Prostate gland (tissue), 2 donors: Measurements from ENCODE around the gene HOXA3. TPM values are rescaled to one million over a fixed set of nuclear protein-coding genes. Genes with fewer than 3 reads are reported as not detected.

Experiments used
- DNase-seq: peaks from one replicate; pipeline ENCODE4 v3.0.0-alpha.2; 2019; ENCODE audit warnings: low spot score
- H3K27ac ChIP-seq, 2 donors: fragments of 200-600 bp; sonication (generic); 2 replicates each; pipeline ENCODE4 v1.5.1; 2017 to 2019
- H3K27me3 ChIP-seq: fragments of 200-600 bp; sonication (generic); replicated peaks from 2 replicates; pipeline ENCODE4 v1.5.1; 2019; ENCODE audit not compliant: insufficient read depth
- H3K36me3 ChIP-seq, 2 donors: fragments of 200-600 bp; sonication (generic); 1 replicate in 1 of 2; 2 replicates in 1 of 2; pipeline versions ENCODE4 v1.5.1 to v1.8.1; 2017 to 2019
- H3K4me1 ChIP-seq: fragments of 200-600 bp; sonication (generic); replicated peaks from 2 replicates; pipeline ENCODE4 v1.5.1; 2019
- H3K4me3 ChIP-seq, 2 donors: fragments of 200-600 bp; sonication (generic); 2 replicates each; pipeline ENCODE4 v1.5.1; 2017 to 2019
- H3K9me3 ChIP-seq: fragments of 200-600 bp; sonication (generic); 2 replicates; pipeline ENCODE4 v1.5.1; 2017
- CTCF ChIP-seq, 4 experiments: fragments of 200-600 bp in 2 of 4; fragments of 450-650 bp in 2 of 4; sonication (generic) in 2 of 4; IDR thresholded peaks; 1 replicate in 3 of 4; 2 replicates in 1 of 4; pipeline ENCODE4 v1.5.1; 2016 to 2019; ENCODE audit warnings: antibody characterized with exemption in 4 of 4, mild to moderate bottlenecking in 2 of 4, moderate library complexity in 2 of 4
- POLR2A ChIP-seq: fragments of 450-650 bp; IDR thresholded peaks from one replicate; pipeline ENCODE4 v1.6.1; 2016; ENCODE audit warnings: antibody characterized with exemption, mild to moderate bottlenecking
- POLR2AphosphoS5 ChIP-seq: sonication (generic); formaldehyde crosslinking; IDR thresholded peaks from one replicate; pipeline ENCODE4 v1.6.1; 2017; ENCODE audit warnings: antibody characterized with exemption
- WGBS: methylation state at CpG from one replicate; pipeline ENCODE4 v1.1.5; 2018; 5-methylcytosine and 5-hydroxymethylcytosine counted together
- intact Hi-C: fragments of 100-400 bp; cut with DNase I; formaldehyde crosslinking; loops from one replicate; pipeline ENCODE4 v1.14.2; 2022
- total RNA-seq, 2 donors: library from RNA; depleted of rRNA; stranded (reverse); fragments of >200 nt; gene quantifications; one replicate each; pipeline ENCODE4 v1.1.0, GENCODE V29; 2016

Gene HOXA3
- total RNA-seq, 2 donors from 2014 or later = 2.8 to 3.1 TPM

DNA sequence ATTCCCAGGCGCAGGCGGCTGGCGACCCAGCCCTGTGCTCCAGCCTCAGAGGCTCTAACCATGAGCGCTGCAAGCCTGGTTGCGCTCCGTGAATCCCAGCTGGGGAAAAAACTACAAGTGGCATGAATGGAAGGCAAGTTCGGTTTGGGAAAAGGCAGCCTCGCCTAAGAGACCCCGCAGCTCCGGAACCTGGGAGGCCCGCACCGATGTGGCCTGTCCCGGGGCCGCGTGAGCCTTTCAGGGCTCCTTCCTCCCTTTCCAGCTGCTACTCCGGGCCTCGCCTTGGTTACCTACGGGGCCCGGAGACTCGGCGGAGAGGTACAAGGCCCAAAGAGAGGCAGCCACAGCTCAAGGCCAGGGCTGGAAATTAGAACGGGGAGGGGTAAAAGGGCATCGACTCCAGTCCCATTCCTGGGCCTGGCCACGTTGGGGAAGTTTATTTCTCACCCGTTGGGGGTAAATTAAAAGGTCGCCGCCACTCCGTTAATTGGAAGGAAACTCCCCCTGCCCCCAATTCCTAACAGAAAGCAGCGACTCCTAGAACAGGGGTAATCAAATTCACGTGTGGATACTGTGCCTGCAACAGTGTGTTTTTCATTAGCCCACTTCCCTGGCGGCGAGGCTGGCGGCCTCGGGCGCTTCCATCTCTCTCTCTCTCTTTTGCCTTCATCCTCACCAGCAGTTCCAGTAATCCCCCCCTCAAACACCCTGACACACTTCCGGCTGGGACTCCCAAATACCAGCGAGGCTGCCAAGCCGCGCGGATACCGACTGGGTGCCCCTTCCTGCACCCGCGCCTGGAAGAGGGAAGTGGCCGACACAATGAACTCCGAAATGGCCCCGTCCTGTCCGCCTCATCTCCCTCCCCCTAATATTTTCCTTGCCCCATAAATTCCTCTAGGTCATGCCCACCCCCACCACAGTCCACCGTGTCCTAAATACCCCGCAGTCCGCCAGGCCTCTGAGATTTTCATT is 14.4 kb upstream of the HOXA3 start:
- no peaks in the 10 kb centered on the region for H3K4me1 ChIP-seq
- no peaks in the 10 kb centered on the region for H3K36me3 ChIP-seq
- 5% methylated on average over 50 of the region's 50 CpGs for WGBS
- H3K27me3 ChIP-seq = no peaks in the 10 kb centered on the region
- H3K9me3 ChIP-seq = no peaks in the 10 kb centered on the region
- peak; percentile 59 for DNase-seq
- H3K27ac ChIP-seq = peak overlapping the region; percentile 96
- intact Hi-C loops = loop anchor here (5.0 kb wide), 1 partner anchor 965 kb away; the partner anchor contains the start of genes CBX3 and HNRNPA2B1
- no peak for TF ChIP-seq CTCF (IDR thresholded peaks at IDR 0.05)
- TF ChIP-seq POLR2AphosphoS5 = peak; percentile 9
- peak; percentile 11 for TF ChIP-seq POLR2A
- H3K4me3 ChIP-seq = peak overlapping the region; percentile 61 to 80

- no peaks in the 10 kb centered on the region for H3K9me3 ChIP-seq
These were observed 13.7 kb upstream of the HOXA3 start for GRCh38 chr7:27165996-27166530.

GRCh38 chr7:27165089-27165995 is 13.0 kb upstream of the HOXA3 start, which contains the start of gene HOXA9:
Gene HOXA9 (minus strand): TSS chr7:27165537. CDS start chr7:27165457, 80 bp downstream.
- Histone ChIP-seq H3K9me3 (no peaks in the 10 kb centered on the region), H3K27ac (peak within 1 kb of the TSS; percentile 96), H3K27me3 (no peaks in the 10 kb centered on the region), H3K36me3 (no peaks in the 10 kb centered on the region), H3K4me3 (peak within 1 kb of the TSS; percentile 61 to 80), H3K4me1 (no peaks in the 10 kb centered on the region)
- under 1% methylated on average over 79 of the region's 82 CpGs for WGBS
- intact Hi-C loops = loop anchor here (5.0 kb wide), 1 partner anchor 963 kb away; the partner anchor contains the start of genes CBX3 and HNRNPA2B1
- peak in 3 of 4 experiments; percentile 14 to 45 (median 24) for TF ChIP-seq CTCF (IDR thresholded peaks at IDR 0.05)
- TF ChIP-seq POLR2A = peak; percentile 88
- TF ChIP-seq POLR2AphosphoS5 = peak; percentile 88
- peak; percentile 96 for DNase-seq

More at GRCh38 chr7:27165996-27166530, 13.7 kb upstream of the HOXA3 start:
- TF ChIP-seq CTCF (IDR thresholded peaks at IDR 0.05) (peak in 1 of 4 experiments; percentile 9), POLR2A (peak; percentile 13), POLR2AphosphoS5 (no peak)
- 4% methylated on average over 27 of the region's 46 CpGs for WGBS
- Histone ChIP-seq H3K27ac (peak overlapping the region; percentile 96), H3K4me3 (peak overlapping the region; percentile 61 to 80), H3K36me3 (no peaks in the 10 kb centered on the region), H3K4me1 (no peaks in the 10 kb centered on the region), H3K27me3 (no peaks in the 10 kb centered on the region)
- peak; percentile 81 for DNase-seq
- intact Hi-C loops = loop anchor here (5.0 kb wide), 1 partner anchor 964 kb away; the partner anchor contains the start of genes CBX3 and HNRNPA2B1

DNA sequence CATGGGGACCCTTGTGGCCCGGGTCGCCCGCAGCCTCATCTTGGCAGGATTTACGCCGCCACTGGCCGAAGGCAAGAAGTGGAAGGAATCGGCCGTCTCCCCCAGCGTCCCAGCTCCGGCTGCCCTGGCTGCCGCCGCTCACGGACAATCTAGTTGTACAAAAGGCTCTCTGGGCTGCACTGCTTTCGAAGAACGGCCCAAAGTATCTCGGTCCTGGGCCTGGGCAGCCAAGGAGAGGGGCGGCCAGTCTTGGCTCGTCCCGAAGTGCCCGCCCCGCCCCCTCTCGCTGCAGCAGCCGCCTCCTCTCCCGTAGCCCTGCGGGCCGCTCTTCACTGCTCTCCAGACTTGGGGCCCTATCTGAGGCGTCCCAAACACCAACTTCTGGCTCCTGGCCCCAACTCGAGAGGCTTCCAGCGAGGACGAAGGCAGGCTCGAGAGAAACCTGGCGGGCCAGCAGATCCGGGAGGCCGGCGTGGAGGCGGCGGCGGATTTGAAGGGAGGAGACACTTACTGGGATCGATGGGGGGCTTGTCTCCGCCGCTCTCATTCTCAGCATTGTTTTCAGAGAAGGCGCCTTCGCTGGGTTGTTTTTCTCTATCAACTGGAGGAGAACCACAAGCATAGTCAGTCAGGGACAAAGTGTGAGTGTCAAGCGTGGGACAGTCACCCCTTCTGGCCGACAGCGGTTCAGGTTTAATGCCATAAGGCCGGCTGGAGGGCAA is 12.1 kb upstream of the HOXA3 start:
- H3K4me3 ChIP-seq = peak overlapping the region; percentile 61 to 80
- intact Hi-C loops = loop anchor here (5.0 kb wide), 1 partner anchor 962 kb away; the partner anchor contains the start of genes CBX3 and HNRNPA2B1
- peak overlapping the region; percentile 96 for H3K27ac ChIP-seq
- H3K27me3 ChIP-seq = no peaks in the 10 kb centered on the region
- 4% methylated on average over 47 of the region's 47 CpGs for WGBS
- TF ChIP-seq CTCF (IDR thresholded peaks at IDR 0.05) (peak in 2 of 4 experiments; percentile 8 to 25), POLR2AphosphoS5 (peak; percentile 14), POLR2A (no peak)
- DNase-seq = peak; percentile 58
- no peaks in the 10 kb centered on the region for H3K36me3 ChIP-seq
- H3K4me1 ChIP-seq = no peaks in the 10 kb centered on the region
- no peaks in the 10 kb centered on the region for H3K9me3 ChIP-seq
